Spinal cord (tissue), 10 donors: Measurements from ENCODE around the gene PAM. TPM values are rescaled to one million over a fixed set of nuclear protein-coding genes. Genes with fewer than 3 reads are reported as not detected.
"Not testable (repeated sequence)": the region's sequence is repeated elsewhere in the genome, so short reads cannot be mapped to it uniquely, and the experiment has no call there.

Experiments used
- DNase-seq, 6 donors: peaks; one replicate each; pipeline versions ENCODE4 v3.0.0 to v3.0.0-alpha.2; 2013 to 2015; ENCODE audit warnings: low spot score in 6 of 6, low read depth in 4 of 6
- H3K27ac ChIP-seq: one replicate; pipeline ENCODE4 v1.5.1; 2013; ENCODE audit warnings: low read depth, low read length, control low read depth
- H3K27me3 ChIP-seq: one replicate; pipeline ENCODE4 v1.6.1; 2013; ENCODE audit warnings: low read length; ENCODE audit not compliant: control insufficient read depth, insufficient read depth
- H3K36me3 ChIP-seq: one replicate; pipeline ENCODE4 v1.6.1; 2013; ENCODE audit warnings: low read length; ENCODE audit not compliant: control insufficient read depth, insufficient read depth
- H3K4me1 ChIP-seq: one replicate; pipeline ENCODE4 v1.6.1; 2013; ENCODE audit warnings: low read length; ENCODE audit not compliant: control insufficient read depth, insufficient read depth
- H3K4me3 ChIP-seq: one replicate; pipeline ENCODE4 v1.5.1; 2013; ENCODE audit warnings: low read depth, low read length, control low read depth
- H3K9me3 ChIP-seq: one replicate; pipeline ENCODE4 v1.6.1; 2013; ENCODE audit warnings: low read length; ENCODE audit not compliant: control insufficient read depth, insufficient read depth
- WGBS: methylation state at CpG from one replicate; pipeline ENCODE4 v1.1.5; 2013; ENCODE audit warnings: missing lambda C conversion rate; ENCODE audit not compliant: insufficient coverage; 5-methylcytosine and 5-hydroxymethylcytosine counted together
- polyA plus RNA-seq, 2 donors: library from polyadenylated mRNA; unstranded; fragments of 120-200 nt; gene quantifications; one replicate each; pipeline ENCODE4 v1.2.1, GENCODE V29; 2013; ENCODE audit not compliant: insufficient read length in 2 of 2
- total RNA-seq, 2 donors: library from RNA; depleted of rRNA in 1 of 2; stranded (reverse); fragments of 120-200 nt in 1 of 2; fragments of >200 nt in 1 of 2; gene quantifications; one replicate each; pipeline versions ENCODE4 v1.2.3 to v1.2.4, GENCODE V29; 2013 to 2014
- donor health status: healthy.

The PAM gene
- total and polyA plus RNA-seq, 4 donors: 127 to 201 (median 172) TPM

DNA sequence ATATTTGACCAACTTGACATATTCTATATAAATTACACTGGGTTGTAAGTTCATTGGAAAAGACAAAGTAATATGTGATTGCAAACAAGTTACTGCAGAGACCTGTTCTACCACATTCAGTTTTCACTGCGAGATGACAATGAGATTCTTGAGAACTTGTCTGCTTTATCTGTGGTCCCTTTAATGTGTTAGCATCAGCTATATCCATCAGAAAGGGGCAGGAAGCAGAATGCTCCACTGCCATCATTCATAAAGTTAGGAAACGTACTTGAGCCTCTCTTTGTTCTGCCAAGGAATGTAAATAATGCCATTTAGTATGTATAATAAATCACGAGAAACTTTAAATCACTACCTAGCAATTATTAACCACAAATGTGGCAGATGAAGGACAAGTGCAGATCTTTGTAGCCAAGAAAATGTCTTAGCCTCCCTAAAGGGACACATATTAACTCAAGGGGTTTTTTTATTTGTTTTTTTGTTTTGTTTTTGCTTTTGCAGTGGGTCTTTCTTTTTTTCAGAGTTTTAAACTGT lies 305.4 kb downstream of the PAM start:
- H3K27ac ChIP-seq: no peak overlapping the region
- DNase-seq: no peak
- WGBS: no CpG with 5 or more reads among the region's 3 CpGs
- H3K4me1 ChIP-seq: no peaks in the 10 kb centered on the region
- no peaks in the 10 kb centered on the region for H3K27me3 ChIP-seq
- no peaks in the 10 kb centered on the region for H3K9me3 ChIP-seq
- no peak overlapping the region for H3K4me3 ChIP-seq
- H3K36me3 ChIP-seq: no peaks in the 10 kb centered on the region

DNA sequence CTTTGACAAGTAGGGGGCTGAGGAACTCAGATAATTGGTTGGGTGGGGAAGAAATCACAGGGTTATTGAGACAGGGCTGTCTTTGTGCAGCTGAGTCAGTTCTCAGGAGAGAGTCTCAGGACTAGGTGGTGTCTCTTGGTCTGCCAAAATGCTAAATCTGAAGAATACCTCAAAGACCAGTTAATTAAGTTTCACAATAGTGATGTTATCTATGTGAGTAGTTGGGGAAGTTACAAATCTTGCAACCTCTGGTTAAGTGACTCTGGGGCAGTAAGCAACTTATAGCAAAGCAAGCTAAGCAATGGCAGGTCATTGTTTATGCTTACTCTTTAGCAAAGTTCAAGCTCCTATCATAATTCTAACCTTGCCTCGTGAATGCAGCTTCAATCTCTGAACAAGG lies 311.2 kb downstream of the PAM start:
- no peak overlapping the region for H3K27ac ChIP-seq
- 80% methylated on average over 1 of the region's 1 CpG for WGBS
- H3K4me3 ChIP-seq: no peak overlapping the region
- no peak for DNase-seq
- H3K36me3 ChIP-seq: no peaks in the 10 kb centered on the region
- no peaks in the 10 kb centered on the region for H3K9me3 ChIP-seq
- no peaks in the 10 kb centered on the region for H3K4me1 ChIP-seq
- no peaks in the 10 kb centered on the region for H3K27me3 ChIP-seq

DNA sequence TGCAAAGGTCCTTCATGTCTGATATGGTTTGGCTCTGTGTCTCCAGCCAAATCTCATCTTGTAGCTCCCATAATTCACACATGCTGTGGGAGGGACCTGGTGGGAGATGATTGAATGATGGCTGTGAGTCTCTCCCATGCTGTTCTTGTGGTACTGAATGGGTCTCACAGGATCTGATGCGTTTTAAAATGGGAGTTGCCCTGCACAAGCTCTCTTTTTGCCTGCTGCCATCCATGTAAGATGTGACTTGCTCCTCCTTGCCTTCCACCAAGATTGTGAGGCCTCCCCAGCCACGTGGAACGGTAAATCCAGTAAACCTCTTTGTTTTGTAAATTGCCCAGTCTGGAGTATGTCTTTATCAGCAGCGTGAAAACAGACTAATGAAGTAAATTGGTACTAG lies 318.4 kb downstream of the PAM start:
- not testable (repeated sequence) for H3K4me1 ChIP-seq, H3K27ac ChIP-seq, H3K4me3 ChIP-seq, H3K27me3 ChIP-seq, DNase-seq, H3K36me3 ChIP-seq, H3K9me3 ChIP-seq
- 90% methylated on average over 4 of the region's 4 CpGs for WGBS

DNA sequence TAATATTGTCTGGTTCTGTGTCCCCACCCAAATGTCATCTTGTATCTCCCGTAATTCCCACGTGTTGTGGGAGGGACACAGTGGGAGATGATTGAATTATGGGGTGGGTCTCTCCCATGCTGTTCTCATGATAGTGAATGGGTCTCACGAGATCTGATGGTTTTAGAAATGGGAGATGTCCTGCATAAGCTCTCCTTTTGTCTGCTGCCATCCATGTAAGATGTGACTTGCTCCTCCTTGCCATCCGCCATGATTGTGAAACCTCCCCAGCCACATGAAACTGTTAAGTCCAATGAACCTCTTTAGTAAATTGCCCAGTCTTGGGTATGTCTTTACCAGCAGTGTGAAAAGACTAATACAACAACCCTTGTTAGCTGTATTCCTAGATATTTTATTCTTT lies 320.3 kb downstream of the PAM start:
- Histone ChIP-seq H3K4me3 (no peak overlapping the region), H3K36me3 (no peaks in the 10 kb centered on the region), H3K4me1 (no peaks in the 10 kb centered on the region), H3K27me3 (no peaks in the 10 kb centered on the region), H3K9me3 (peaks cover 11% of the 10 kb centered on the region), H3K27ac (no peak overlapping the region)
- no peak for DNase-seq
- WGBS: 100% methylated on average over 2 of the region's 4 CpGs
